HEK293T (cell line): ENCODE measurements around the gene SH3PXD2A.

Source experiments
- CTCF ChIA-PET: fragments of 350-600 bp; formaldehyde crosslinking; extraction: SDS; loops from one replicate; lab custom pipeline; 2021; ENCODE audit warnings: antibody characterized with exemption, inconsistent platforms; lab: Yijun Ruan, JAX
- POLR2A ChIA-PET: fragments of 350-600 bp; formaldehyde crosslinking; extraction: SDS; loops from one replicate; lab custom pipeline; 2020; ENCODE audit warnings: antibody characterized with exemption, inconsistent platforms; lab: Yijun Ruan, JAX
- DNase-seq: peaks from one replicate; pipeline ENCODE4 v3.0.0; 2012; ENCODE audit warnings: mixed read lengths; ENCODE audit errors: extremely low spot score
- ARNT ChIP-seq: fragments of 450-650 bp; IDR thresholded peaks from 2 replicates; pipeline ENCODE4 v1.6.1; 2017; ENCODE audit warnings: mild to moderate bottlenecking
- BHLHE40 ChIP-seq: fragments of 450-650 bp; IDR thresholded peaks from 2 replicates; pipeline ENCODE4 v1.6.1; 2016; ENCODE audit warnings: mild to moderate bottlenecking, moderate library complexity, borderline replicate concordance
- CTBP1 ChIP-seq: fragments of 450-650 bp; IDR thresholded peaks from 2 replicates; pipeline ENCODE4 v1.6.1; 2016; ENCODE audit warnings: borderline replicate concordance
- ELF4 ChIP-seq: fragments of 450-650 bp; IDR thresholded peaks from 2 replicates; pipeline ENCODE4 v1.6.1; 2017; ENCODE audit warnings: antibody characterized with exemption
- FOXA1 ChIP-seq: fragments of 450-650 bp; IDR thresholded peaks from 2 replicates; pipeline ENCODE4 v1.6.1; 2016; ENCODE audit warnings: mild to moderate bottlenecking
- FOXK2 ChIP-seq: fragments of 450-650 bp; IDR thresholded peaks from 2 replicates; pipeline ENCODE4 v1.6.1; 2016; ENCODE audit warnings: mild to moderate bottlenecking
- FOXM1 ChIP-seq: fragments of 450-650 bp; IDR thresholded peaks from 2 replicates; pipeline ENCODE4 v1.6.1; 2017; ENCODE audit warnings: mild to moderate bottlenecking, borderline replicate concordance
- HDGF ChIP-seq: fragments of 450-650 bp; IDR thresholded peaks from 2 replicates; pipeline ENCODE4 v1.6.1; 2017; ENCODE audit warnings: antibody characterized with exemption, borderline replicate concordance
- L3MBTL2 ChIP-seq: fragments of 450-650 bp; conservative IDR thresholded peaks from 2 replicates; pipeline ENCODE4 v1.6.1; 2016; ENCODE audit warnings: mild to moderate bottlenecking
- LEF1 ChIP-seq: fragments of 450-650 bp; IDR thresholded peaks from 2 replicates; pipeline ENCODE4 v1.6.1; 2017; ENCODE audit warnings: mild to moderate bottlenecking, borderline replicate concordance
- NFRKB ChIP-seq: fragments of 450-650 bp; IDR thresholded peaks from 2 replicates; pipeline ENCODE4 v1.6.1; 2016; ENCODE audit warnings: mild to moderate bottlenecking, moderate library complexity
- PKNOX1 ChIP-seq: fragments of 450-650 bp; IDR thresholded peaks from 2 replicates; pipeline ENCODE4 v1.6.1; 2016
- SP1 ChIP-seq: fragments of 450-650 bp; IDR thresholded peaks from 2 replicates; pipeline ENCODE4 v1.6.1; 2017
- SUZ12 ChIP-seq: fragments of 450-650 bp; IDR thresholded peaks from 2 replicates; pipeline ENCODE4 v1.6.1; 2016; ENCODE audit warnings: mild to moderate bottlenecking
- TARDBP ChIP-seq: fragments of 450-650 bp; IDR thresholded peaks from 2 replicates; pipeline ENCODE4 v1.6.1; 2016
- ZNF384 ChIP-seq: fragments of 450-650 bp; IDR thresholded peaks from 2 replicates; pipeline ENCODE4 v1.6.1; 2016

SH3PXD2A gene

GRCh38 chr10:103676851-103677417 lies 178.4 kb downstream of the SH3PXD2A start:
- TF ChIP-seq ARNT, result no peak
- no peak for TF ChIP-seq ELF4
- no peak for TF ChIP-seq FOXA1
- TF ChIP-seq PKNOX1, result no peak
- no peak for TF ChIP-seq ZNF384
- no peak for DNase-seq
- ChIA-PET CTCF (interaction anchor here (1.0 kb wide), 1 partner anchor 8 kb away, joined by 4 read pairs; no protein-coding TSS in a partner anchor), POLR2A (interaction anchor here (1.3 kb wide), 1 partner anchor 16 kb away, joined by 3 read pairs; no protein-coding TSS in a partner anchor)

GRCh38 chr10:103676058-103676785 lies 179.2 kb downstream of the SH3PXD2A start:
- no peak for DNase-seq
- ChIA-PET POLR2A (interaction anchor here (1.3 kb wide), 1 partner anchor 15 kb away, joined by 3 read pairs; no protein-coding TSS in a partner anchor), CTCF (interaction anchor here (1.0 to 1.1 kb wide), 2 partner anchors 9 to 10 kb away, joined by 4 read pairs; no protein-coding TSS in a partner anchor)
- TF ChIP-seq ELF4 (no peak), NFRKB (no peak), FOXA1 (no peak), LEF1 (no peak), FOXK2 (no peak), BHLHE40 (no peak), SP1 (no peak), TARDBP (no peak), PKNOX1 (no peak), SUZ12 (no peak), ZNF384 (no peak), CTBP1 (no peak), ARNT (no peak), FOXM1 (no peak)

GRCh38 chr10:103673606-103674005 lies 181.8 kb downstream of the SH3PXD2A start:
- ChIA-PET CTCF (no interaction called here), POLR2A (no interaction called here)
- no peak for TF ChIP-seq TARDBP
- TF ChIP-seq L3MBTL2, result no peak
- TF ChIP-seq BHLHE40, result no peak
- TF ChIP-seq SP1, result no peak
- no peak for TF ChIP-seq ARNT
- TF ChIP-seq ELF4, result no peak
- TF ChIP-seq FOXK2, result no peak
- TF ChIP-seq HDGF, result no peak
- no peak for TF ChIP-seq NFRKB
- no peak for TF ChIP-seq CTBP1
- TF ChIP-seq ZNF384, result no peak
- TF ChIP-seq LEF1, result no peak
- no peak for TF ChIP-seq SUZ12
- no peak for TF ChIP-seq FOXM1
- TF ChIP-seq FOXA1, result no peak
- TF ChIP-seq PKNOX1, result no peak
- no peak for DNase-seq

GRCh38 chr10:103672345-103672744 lies 183.0 kb downstream of the SH3PXD2A start:
- DNase-seq, result no peak
- TF ChIP-seq ZNF384 (no peak), TARDBP (no peak), BHLHE40 (no peak), L3MBTL2 (no peak), NFRKB (no peak), FOXK2 (no peak), PKNOX1 (no peak), FOXA1 (no peak), ARNT (no peak), SP1 (no peak)
- ChIA-PET POLR2A (no interaction called here), CTCF (interaction anchor here (0.6 kb wide), 1 partner anchor 30 kb away, joined by 3 read pairs; no protein-coding TSS in a partner anchor)

- no peak for TF ChIP-seq HDGF
- TF ChIP-seq CTBP1, result no peak
- TF ChIP-seq NFRKB, result no peak
- TF ChIP-seq ZNF384, result no peak
- no peak for TF ChIP-seq BHLHE40
- TF ChIP-seq PKNOX1, result no peak
- no peak for TF ChIP-seq L3MBTL2
- TF ChIP-seq FOXM1, result no peak
- no peak for TF ChIP-seq ARNT
- TF ChIP-seq SP1, result no peak
- no peak for TF ChIP-seq TARDBP
- TF ChIP-seq ELF4, result no peak
- no peak for TF ChIP-seq FOXA1
- TF ChIP-seq LEF1, result no peak
- TF ChIP-seq SUZ12, result no peak
- no peak for TF ChIP-seq FOXK2
- no peak for DNase-seq
- POLR2A ChIA-PET, result interaction anchor here (0.9 to 1.5 kb wide), 2 partner anchors 9 to 18 kb away, joined by 3 read pairs; no protein-coding TSS in a partner anchor
- CTCF ChIA-PET, result interaction anchor here (1.0 kb wide), 1 partner anchor 15 kb away, joined by 4 read pairs; no protein-coding TSS in a partner anchor
Observed at GRCh38 chr10:103671126-103671895, 184.1 kb downstream of the SH3PXD2A start.
